AG10803 (cell line): ENCODE measurements around the gene CTNS.
A peak's percentile ranks its signal among the peaks of the same experiment; 100 is the strongest.

Experiments used
- DNase-seq: peaks from one replicate; pipeline ENCODE4 v3.0.0; 2010; ENCODE audit warnings: low read depth
- H3K4me3 ChIP-seq: 2 replicates; pipeline ENCODE4 v1.5.1; 2011; ENCODE audit warnings: mild to moderate bottlenecking, low read length, control low read depth
- CTCF ChIP-seq: conservative IDR thresholded peaks from 2 replicates; pipeline ENCODE4 v1.5.1; 2011; ENCODE audit warnings: mild to moderate bottlenecking, low read length, control low read depth, inconsistent platforms

Gene CTNS

GRCh38 chr17:3682033-3682432 is 45.5 kb downstream of the CTNS start:
- H3K4me3 ChIP-seq, result no peak overlapping the region
- no peak for TF ChIP-seq CTCF
- no peak for DNase-seq

- H3K4me3 ChIP-seq, result no peak overlapping the region
- peak; percentile 92 for TF ChIP-seq CTCF
- no peak for DNase-seq
Observed at GRCh38 chr17:3683054-3683511, 46.5 kb downstream of the CTNS start.

- H3K4me3 ChIP-seq, result no peak overlapping the region
- no peak for TF ChIP-seq CTCF
- DNase-seq, result no peak
Observed at GRCh38 chr17:3685174-3685573, 48.6 kb downstream of the CTNS start.

- no peak for TF ChIP-seq CTCF
- H3K4me3 ChIP-seq, result no peak overlapping the region
- no peak for DNase-seq
Observed at GRCh38 chr17:3688027-3688553, 51.5 kb downstream of the CTNS start.

GRCh38 chr17:3688852-3689261 is 52.3 kb downstream of the CTNS start:
- no peak for TF ChIP-seq CTCF
- no peak overlapping the region for H3K4me3 ChIP-seq
- DNase-seq, result no peak

- H3K4me3 ChIP-seq, result no peak overlapping the region
- no peak for TF ChIP-seq CTCF
- no peak for DNase-seq
Observed at GRCh38 chr17:3689262-3690093, 52.9 kb downstream of the CTNS start.
